ENCODE results near the gene TBCA. TPM values are rescaled to one million over a fixed set of nuclear protein-coding genes. Genes with fewer than 3 reads are reported as not detected.

Gene TBCA
- total and polyA plus RNA-seq, 2 of the 13 experiments (the other 11 are each of a cell fraction or from before 2014, with no cell fraction given) = 93.8 to 309 TPM

DNA sequence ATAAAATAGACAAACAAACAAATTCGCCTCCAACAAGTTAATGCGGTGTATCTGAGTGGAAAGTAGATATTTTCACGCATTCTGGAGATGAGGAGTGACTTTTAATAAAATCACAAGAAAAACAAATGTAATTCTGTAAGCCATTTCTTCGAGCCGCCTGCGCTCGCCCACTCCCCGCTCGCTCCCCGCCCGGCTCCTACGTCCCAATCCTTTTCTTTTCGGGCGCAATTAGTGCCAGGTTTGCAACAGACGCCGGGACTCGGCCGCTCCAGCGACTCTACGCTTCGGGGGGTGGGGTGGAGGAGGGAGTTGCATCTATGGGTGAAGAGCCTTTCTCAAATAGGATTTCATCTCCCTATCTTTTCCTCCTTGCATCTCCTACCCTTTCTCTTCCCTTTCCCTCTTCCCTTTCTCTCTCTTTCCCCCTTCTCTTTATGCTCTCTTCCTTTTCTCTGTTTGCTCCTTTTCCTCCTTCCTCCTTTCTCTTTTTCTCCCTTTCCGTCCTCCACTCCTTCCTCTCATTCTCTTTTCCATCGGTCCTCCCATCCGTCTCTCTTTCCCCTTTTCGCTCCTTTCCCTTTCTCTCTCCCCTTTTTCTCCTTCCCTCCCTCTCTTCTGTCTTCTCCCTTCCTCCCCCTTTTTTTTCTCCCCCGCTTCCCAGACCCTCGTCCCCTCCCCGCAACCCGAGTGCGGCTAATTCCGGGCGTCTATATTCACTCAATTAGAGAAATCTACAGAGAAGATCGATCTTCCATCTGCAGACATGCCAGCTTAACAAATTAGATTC lies 131.6 kb downstream of the TBCA start (continued):
- TF ChIP-seq, protein P1, sequence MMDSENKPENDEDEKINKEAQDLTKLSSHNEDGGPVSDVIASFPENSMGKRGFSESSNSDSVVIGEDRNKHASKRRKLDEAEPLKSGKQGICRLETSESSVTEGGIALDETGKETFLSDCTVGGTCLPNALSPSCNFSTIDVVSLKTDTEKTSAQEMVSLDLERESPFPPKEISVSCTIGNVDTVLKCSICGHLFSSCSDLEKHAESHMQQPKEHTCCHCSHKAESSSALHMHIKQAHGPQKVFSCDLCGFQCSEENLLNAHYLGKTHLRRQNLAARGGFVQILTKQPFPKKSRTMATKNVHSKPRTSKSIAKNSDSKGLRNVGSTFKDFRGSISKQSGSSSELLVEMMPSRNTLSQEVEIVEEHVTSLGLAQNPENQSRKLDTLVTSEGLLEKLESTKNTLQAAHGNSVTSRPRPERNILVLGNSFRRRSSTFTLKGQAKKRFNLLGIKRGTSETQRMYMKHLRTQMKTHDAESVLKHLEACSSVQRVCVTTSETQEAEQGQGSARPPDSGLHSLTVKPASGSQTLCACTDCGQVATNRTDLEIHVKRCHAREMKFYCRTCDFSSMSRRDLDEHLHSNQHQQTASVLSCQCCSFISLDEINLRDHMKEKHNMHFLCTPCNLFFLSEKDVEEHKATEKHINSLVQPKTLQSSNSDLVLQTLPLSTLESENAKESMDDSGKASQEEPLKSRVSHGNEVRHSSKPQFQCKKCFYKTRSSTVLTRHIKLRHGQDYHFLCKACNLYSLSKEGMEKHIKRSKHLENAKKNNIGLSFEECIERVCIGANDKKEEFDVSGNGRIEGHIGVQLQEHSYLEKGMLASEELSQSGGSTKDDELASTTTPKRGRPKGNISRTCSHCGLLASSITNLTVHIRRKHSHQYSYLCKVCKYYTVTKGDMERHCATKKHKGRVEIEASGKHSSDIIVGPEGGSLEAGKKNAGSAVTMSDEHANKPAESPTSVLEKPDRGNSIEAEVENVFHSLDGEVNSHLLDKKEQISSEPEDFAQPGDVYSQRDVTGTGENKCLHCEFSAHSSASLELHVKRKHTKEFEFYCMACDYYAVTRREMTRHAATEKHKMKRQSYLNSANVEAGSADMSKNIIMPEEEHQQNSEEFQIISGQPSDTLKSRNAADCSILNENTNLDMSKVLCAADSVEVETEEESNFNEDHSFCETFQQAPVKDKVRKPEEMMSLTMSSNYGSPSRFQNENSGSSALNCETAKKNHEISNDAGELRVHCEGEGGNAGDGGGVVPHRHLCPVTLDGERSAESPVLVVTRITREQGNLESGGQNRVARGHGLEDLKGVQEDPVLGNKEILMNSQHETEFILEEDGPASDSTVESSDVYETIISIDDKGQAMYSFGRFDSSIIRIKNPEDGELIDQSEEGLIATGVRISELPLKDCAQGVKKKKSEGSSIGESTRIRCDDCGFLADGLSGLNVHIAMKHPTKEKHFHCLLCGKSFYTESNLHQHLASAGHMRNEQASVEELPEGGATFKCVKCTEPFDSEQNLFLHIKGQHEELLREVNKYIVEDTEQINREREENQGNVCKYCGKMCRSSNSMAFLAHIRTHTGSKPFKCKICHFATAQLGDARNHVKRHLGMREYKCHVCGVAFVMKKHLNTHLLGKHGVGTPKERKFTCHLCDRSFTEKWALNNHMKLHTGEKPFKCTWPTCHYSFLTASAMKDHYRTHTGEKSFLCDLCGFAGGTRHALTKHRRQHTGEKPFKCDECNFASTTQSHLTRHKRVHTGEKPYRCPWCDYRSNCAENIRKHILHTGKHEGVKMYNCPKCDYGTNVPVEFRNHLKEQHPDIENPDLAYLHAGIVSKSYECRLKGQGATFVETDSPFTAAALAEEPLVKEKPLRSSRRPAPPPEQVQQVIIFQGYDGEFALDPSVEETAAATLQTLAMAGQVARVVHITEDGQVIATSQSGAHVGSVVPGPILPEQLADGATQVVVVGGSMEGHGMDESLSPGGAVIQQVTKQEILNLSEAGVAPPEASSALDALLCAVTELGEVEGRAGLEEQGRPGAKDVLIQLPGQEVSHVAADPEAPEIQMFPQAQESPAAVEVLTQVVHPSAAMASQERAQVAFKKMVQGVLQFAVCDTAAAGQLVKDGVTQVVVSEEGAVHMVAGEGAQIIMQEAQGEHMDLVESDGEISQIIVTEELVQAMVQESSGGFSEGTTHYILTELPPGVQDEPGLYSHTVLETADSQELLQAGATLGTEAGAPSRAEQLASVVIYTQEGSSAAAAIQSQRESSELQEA (CRISPR knock-in tag; IDR thresholded peaks at IDR 0.05; ENCODE audit: not compliant biosample characterization) = no peak
- TF ChIP-seq, protein P2, sequence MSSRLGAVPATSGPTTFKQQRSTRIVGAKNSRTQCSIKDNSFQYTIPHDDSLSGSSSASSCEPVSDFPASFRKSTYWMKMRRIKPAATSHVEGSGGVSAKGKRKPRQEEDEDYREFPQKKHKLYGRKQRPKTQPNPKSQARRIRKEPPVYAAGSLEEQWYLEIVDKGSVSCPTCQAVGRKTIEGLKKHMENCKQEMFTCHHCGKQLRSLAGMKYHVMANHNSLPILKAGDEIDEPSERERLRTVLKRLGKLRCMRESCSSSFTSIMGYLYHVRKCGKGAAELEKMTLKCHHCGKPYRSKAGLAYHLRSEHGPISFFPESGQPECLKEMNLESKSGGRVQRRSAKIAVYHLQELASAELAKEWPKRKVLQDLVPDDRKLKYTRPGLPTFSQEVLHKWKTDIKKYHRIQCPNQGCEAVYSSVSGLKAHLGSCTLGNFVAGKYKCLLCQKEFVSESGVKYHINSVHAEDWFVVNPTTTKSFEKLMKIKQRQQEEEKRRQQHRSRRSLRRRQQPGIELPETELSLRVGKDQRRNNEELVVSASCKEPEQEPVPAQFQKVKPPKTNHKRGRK (CRISPR knock-in tag; IDR thresholded peaks at IDR 0.05) = peak; percentile 86; the same call in 1 of the 2 replicates
- no peak for TF ChIP-seq CAMTA2 (CRISPR knock-in tag; IDR thresholded peaks at IDR 0.05; ENCODE audit: borderline replicate concordance)
- TF ChIP-seq ZNF3 (CRISPR knock-in tag; IDR thresholded peaks at IDR 0.05) = no peak
- TF ChIP-seq, protein P3, sequence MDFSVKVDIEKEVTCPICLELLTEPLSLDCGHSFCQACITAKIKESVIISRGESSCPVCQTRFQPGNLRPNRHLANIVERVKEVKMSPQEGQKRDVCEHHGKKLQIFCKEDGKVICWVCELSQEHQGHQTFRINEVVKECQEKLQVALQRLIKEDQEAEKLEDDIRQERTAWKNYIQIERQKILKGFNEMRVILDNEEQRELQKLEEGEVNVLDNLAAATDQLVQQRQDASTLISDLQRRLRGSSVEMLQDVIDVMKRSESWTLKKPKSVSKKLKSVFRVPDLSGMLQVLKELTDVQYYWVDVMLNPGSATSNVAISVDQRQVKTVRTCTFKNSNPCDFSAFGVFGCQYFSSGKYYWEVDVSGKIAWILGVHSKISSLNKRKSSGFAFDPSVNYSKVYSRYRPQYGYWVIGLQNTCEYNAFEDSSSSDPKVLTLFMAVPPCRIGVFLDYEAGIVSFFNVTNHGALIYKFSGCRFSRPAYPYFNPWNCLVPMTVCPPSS (IDR thresholded peaks at IDR 0.05) = no peak
- no peak for TF ChIP-seq ZNF749 (CRISPR knock-in tag; IDR thresholded peaks at IDR 0.05; ENCODE audit: borderline replicate concordance)
- TF ChIP-seq ELF3 (CRISPR knock-in tag; IDR thresholded peaks at IDR 0.05) = no peak
- TF ChIP-seq ZBTB42 (CRISPR knock-in tag; IDR thresholded peaks at IDR 0.05) = no peak

All from HepG2 (cell line).